Adrenal gland (tissue), 5 donors: Measurements from ENCODE around the gene PKD2L2.
"Not testable (repeated sequence)": the region's sequence is repeated elsewhere in the genome, so short reads cannot be mapped to it uniquely, and the experiment has no call there.

Experiments
- CTCF ChIP-seq, 6 experiments: fragments of 450-650 bp in 4 of 6; fragments of 200-600 bp in 2 of 6; sonication (generic) in 1 of 6; IDR thresholded peaks; 1 replicate in 5 of 6; 2 replicates in 1 of 6; pipeline versions ENCODE4 v1.5.1 to v1.8.0; 2016 to 2021; ENCODE audit warnings: antibody characterized with exemption in 6 of 6, mild to moderate bottlenecking in 2 of 6, moderate library complexity in 1 of 6
- POLR2A ChIP-seq, 2 donors: fragments of 450-650 bp; IDR thresholded peaks; one replicate each; pipeline ENCODE4 v1.6.1; 2017; ENCODE audit warnings: antibody characterized with exemption in 2 of 2, mild to moderate bottlenecking in 2 of 2, moderate library complexity in 1 of 2
- donor health status: DM: no; HTN: no; CAD: no.

- not testable (repeated sequence) for TF ChIP-seq CTCF, POLR2A (IDR thresholded peaks at IDR 0.05)
These were observed 81.1 kb downstream of the PKD2L2 start for GRCh38 chr5:137970384-137970783.
